ENCODE measurements around the gene ZNF326. TPM values are rescaled to one million over a fixed set of nuclear protein-coding genes. Genes with fewer than 3 reads are reported as not detected.

Gene ZNF326
- total RNA-seq, 1 experiment from 2014 or later, result 39.0 TPM

- WGBS (ENCODE audit: extremely low coverage, insufficient read length, low lambda C conversion rate), result no CpG with 5 or more reads among the region's 2 CpGs
Measured at GRCh38 chr1:90007979-90008404, 13.1 kb downstream of the ZNF326 start.

More at GRCh38 chr1:90007979-90008404, 13.1 kb downstream of the ZNF326 start:
- no peak overlapping the region for H2AFZ ChIP-seq (ENCODE audit: low read length)
- TF ChIP-seq CTCF (conservative IDR thresholded peaks at IDR 0.05), result no peak
- H3K14ac ChIP-seq (ENCODE audit: insufficient read depth, low read length), result no peak overlapping the region
- H4K5ac ChIP-seq (ENCODE audit: insufficient read length, low read depth, low read length), result no peak overlapping the region
- Mint-ChIP-seq H3K4me1 (no peaks in the 10 kb centered on the region), H3K27me3 (ENCODE audit: low read depth) (no peaks in the 10 kb centered on the region), H3K4me3 (no peak overlapping the region), H3K36me3 (ENCODE audit: insufficient read depth in 1 of 3, low read depth in 3 of 3) (peaks cover 25 to 61% (median 56%) of the 10 kb centered on the region in 3 experiments), H3K9me3 (no peaks in the 10 kb centered on the region), H3K27ac (peak overlapping the region in 1 of 3 experiments; percentile 10; a peak in 1 of 7 replicates)
- H3K9me3 ChIP-seq (ENCODE audit: control insufficient read depth, low read depth, low read length), result no peaks in the 10 kb centered on the region
- H4K20me1 ChIP-seq (ENCODE audit: control insufficient read depth, insufficient read depth, insufficient read length), result no peaks in the 10 kb centered on the region
- no peaks in the 10 kb centered on the region for H3K4me1 ChIP-seq (ENCODE audit: insufficient read depth, low read length)
- no peaks in the 10 kb centered on the region for H3K79me1 ChIP-seq (ENCODE audit: insufficient read depth, low read depth, low read length, poor library complexity, severe bottlenecking)
- H3K4me2 ChIP-seq (ENCODE audit: insufficient read depth, insufficient read length, low read length), result no peak overlapping the region
- H4K91ac ChIP-seq (ENCODE audit: insufficient read length, low read depth, low read length), result no peak overlapping the region
- H3K4ac ChIP-seq (ENCODE audit: low read depth, low read length), result no peak overlapping the region
- no peak overlapping the region for H2BK20ac ChIP-seq (ENCODE audit: low read depth, low read length, poor library complexity, severe bottlenecking)
- DNase-seq, result no peak
- no peak overlapping the region for H3K56ac ChIP-seq (ENCODE audit: insufficient read length, low read depth, low read length)
- H3T11ph ChIP-seq (ENCODE audit: low read length), result no peak overlapping the region
- no peak overlapping the region for H2AK5ac ChIP-seq (ENCODE audit: insufficient read length, low read length)
- H2BK120ac ChIP-seq (ENCODE audit: low read depth, low read length, poor library complexity, severe bottlenecking), result no peak overlapping the region
- H2BK15ac ChIP-seq (ENCODE audit: low read depth, low read length), result no peak overlapping the region
- H4K8ac ChIP-seq (replicated peaks; ENCODE audit: insufficient read length, low read depth, low read length), result no peak overlapping the region
- H3K79me2 ChIP-seq (ENCODE audit: insufficient read depth, low read length), result no peaks in the 10 kb centered on the region
- no peak overlapping the region for H3K9ac ChIP-seq (ENCODE audit: extremely low read depth, insufficient read length, low read length)
- H2BK12ac ChIP-seq (ENCODE audit: insufficient read length, low read depth, low read length), result no peak overlapping the region
- H3K18ac ChIP-seq (ENCODE audit: insufficient read length, low read depth, low read length), result no peak overlapping the region
- H2BK5ac ChIP-seq (ENCODE audit: insufficient read length, low read length), result no peak overlapping the region
- H3K27me3 ChIP-seq (ENCODE audit: insufficient read depth, low read length), result no peaks in the 10 kb centered on the region
- H3K27ac ChIP-seq (ENCODE audit: insufficient read length, low read depth, low read length), result no peak overlapping the region
- H3K23me2 ChIP-seq (ENCODE audit: insufficient read length, low read depth, low read length, poor library complexity, severe bottlenecking), result no peaks in the 10 kb centered on the region
- H3K23ac ChIP-seq (ENCODE audit: insufficient read length, low read depth, low read length), result no peak overlapping the region

Data from H9 (cell line).